CD4-positive, alpha-beta T cell (primary cell): ENCODE data around the gene FDXACB1. TPM values are rescaled to one million over a fixed set of nuclear protein-coding genes. Genes with fewer than 3 reads are reported as not detected.

Experiments used
- ATAC-seq: fragments of 200-7000 bp; cut with Tn5 transposase; one replicate; pipeline ENCODE4 v1.10.0; 2022; ENCODE audit warnings: mild to moderate bottlenecking; ENCODE audit not compliant: poor library complexity
- CTCF ChIA-PET: fragments of 350-600 bp; sonication (Branson Sonifier 250); formaldehyde crosslinking; loops from one replicate; lab custom pipeline; 2021; ENCODE audit warnings: antibody characterized with exemption, inconsistent platforms; lab: Charles Lee
- POLR2A ChIA-PET: fragments of 350-600 bp; sonication (Branson Sonifier 250); formaldehyde crosslinking; loops from one replicate; lab custom pipeline; 2021; ENCODE audit warnings: antibody characterized with exemption, inconsistent platforms; lab: Charles Lee
- DNase-seq, 14 experiments: peaks; one replicate each; pipeline ENCODE4 v3.0.0-alpha.2; 2013 to 2020; ENCODE audit warnings: mixed read lengths in 2 of 14
- H3K27ac ChIP-seq, 2 donors: one replicate each; pipeline versions ENCODE4 v1.5.1 to v1.7.0; 2013; ENCODE audit warnings: low read length in 2 of 2, low read depth in 1 of 2, mild to moderate bottlenecking in 1 of 2
- H3K27me3 ChIP-seq, 2 experiments: 1 replicate in 1 of 2; 2 replicates in 1 of 2; pipeline versions ENCODE4 v1.6.1 to v1.7.0; 2013; ENCODE audit warnings: low read length in 2 of 2, control low read depth in 1 of 2, mild to moderate bottlenecking in 1 of 2, moderate library complexity in 1 of 2; ENCODE audit not compliant: insufficient read depth in 2 of 2, control insufficient read depth in 1 of 2
- H3K36me3 ChIP-seq: one replicate; pipeline ENCODE4 v1.6.1; 2013; ENCODE audit warnings: low read length, control low read depth; ENCODE audit not compliant: insufficient read depth
- H3K4me1 ChIP-seq: one replicate; pipeline ENCODE4 v1.6.1; 2013; ENCODE audit warnings: low read length, control low read depth; ENCODE audit not compliant: insufficient read depth
- H3K4me3 ChIP-seq: one replicate; pipeline ENCODE4 v1.5.1; 2013; ENCODE audit warnings: mild to moderate bottlenecking, low read length, moderate library complexity
- H3K9me3 ChIP-seq, 2 experiments: 1 replicate in 1 of 2; 2 replicates in 1 of 2; pipeline versions ENCODE4 v1.6.1 to v1.7.0; 2013; ENCODE audit warnings: low read length in 2 of 2, mild to moderate bottlenecking in 2 of 2, control low read depth in 1 of 2, moderate library complexity in 1 of 2; ENCODE audit not compliant: control insufficient read depth in 1 of 2, insufficient read depth in 1 of 2
- H3K27ac Mint-ChIP-seq: one replicate; pipeline ENCODE4 v1.8.0; 2020; ENCODE audit warnings: mixed read lengths
- H3K27me3 Mint-ChIP-seq: one replicate; pipeline ENCODE4 v1.8.0; 2021; ENCODE audit warnings: mixed read lengths
- H3K36me3 Mint-ChIP-seq: one replicate; pipeline ENCODE4 v1.8.0; 2021; ENCODE audit warnings: low read depth, mixed read lengths
- H3K4me1 Mint-ChIP-seq: one replicate; pipeline ENCODE4 v1.8.0; 2021; ENCODE audit warnings: low read depth, mixed read lengths
- H3K4me3 Mint-ChIP-seq: one replicate; pipeline ENCODE4 v1.8.0; 2020; ENCODE audit warnings: mild to moderate bottlenecking, mixed read lengths
- H3K9me3 Mint-ChIP-seq: one replicate; pipeline ENCODE4 v1.8.0; 2020; ENCODE audit warnings: mixed read lengths
- intact Hi-C, 2 experiments: fragments of 100-400 bp; cut with DNase I in 1 of 2; cut with micrococcal nuclease in 1 of 2; formaldehyde crosslinking; loops; one replicate each; pipeline versions ENCODE4 v1.15.1 to v1.9.0; 2023 to 2025; cut with DNase I, micrococcal nuclease
- total RNA-seq, 174 experiments: library from RNA in 2 of 174; stranded (reverse) in 2 of 174; gene quantifications; one replicate each; pipeline ENCODE4 v1.2.3 and lab custom pipeline; 2021 to 2026
- TF ChIP-seq, protein P1 (sequence below): fragments of 200-600 bp; IDR thresholded peaks from one replicate; pipeline ENCODE4 v1.8.0; 2022; ENCODE audit warnings: antibody characterized with exemption, mild to moderate bottlenecking

Gene FDXACB1
- total RNA-seq, 2 experiments from 2014 or later, result 3.4 to 3.9 TPM

DNA sequence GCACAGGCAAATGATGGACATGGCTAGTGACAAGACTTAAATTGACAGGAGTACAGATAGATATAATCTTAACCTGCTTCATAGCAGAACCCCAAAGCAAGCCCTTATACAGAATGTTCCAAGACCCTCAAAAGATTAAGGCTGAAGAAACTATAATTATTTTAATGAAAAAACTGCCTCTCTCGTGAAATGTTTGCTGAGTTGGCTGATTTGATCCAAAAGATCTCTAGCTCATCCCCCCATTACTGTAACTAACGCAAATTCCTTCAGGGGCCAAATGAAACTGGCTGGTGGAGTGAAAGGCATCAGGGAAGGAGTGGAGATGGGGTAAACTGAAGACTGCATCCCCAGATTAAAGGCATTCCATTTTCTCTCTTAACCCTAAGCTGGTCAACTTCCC lies 26.9 kb downstream of the FDXACB1 start:
- peaks cover 83% of the 10 kb centered on the region for H3K36me3 Mint-ChIP-seq
- POLR2A ChIA-PET, result no interaction called here
- intact Hi-C loops, result no loop called here

DNA sequence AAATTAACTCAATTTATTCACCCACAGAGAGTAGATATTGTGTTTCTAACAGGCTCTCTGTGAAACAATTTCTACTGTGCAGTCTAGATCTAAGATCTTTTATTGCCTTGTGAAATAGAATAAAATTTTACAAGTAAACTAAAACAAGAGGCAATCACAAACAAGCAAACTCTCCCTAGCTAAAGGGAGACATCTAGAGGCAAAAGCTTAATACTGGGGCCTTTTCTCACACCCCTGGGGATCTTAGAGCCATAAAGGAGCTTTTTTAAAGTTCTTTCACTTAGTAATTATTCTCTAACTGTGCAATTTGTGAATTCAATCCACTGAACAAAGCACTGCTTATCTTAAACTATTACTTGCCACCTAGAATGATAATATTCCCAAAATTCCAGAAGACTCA lies 27.3 kb downstream of the FDXACB1 start:
- no peaks in the 10 kb centered on the region for H3K9me3 Mint-ChIP-seq
- H3K27ac Mint-ChIP-seq, result no peak overlapping the region
- H3K4me1 Mint-ChIP-seq, result no peaks in the 10 kb centered on the region
- POLR2A ChIA-PET, result no interaction called here
- H3K36me3 Mint-ChIP-seq, result peaks cover 83% of the 10 kb centered on the region
- H3K27me3 Mint-ChIP-seq, result no peaks in the 10 kb centered on the region
- H3K27me3 ChIP-seq, result no peaks in the 10 kb centered on the region
- TF ChIP-seq, protein P1, sequence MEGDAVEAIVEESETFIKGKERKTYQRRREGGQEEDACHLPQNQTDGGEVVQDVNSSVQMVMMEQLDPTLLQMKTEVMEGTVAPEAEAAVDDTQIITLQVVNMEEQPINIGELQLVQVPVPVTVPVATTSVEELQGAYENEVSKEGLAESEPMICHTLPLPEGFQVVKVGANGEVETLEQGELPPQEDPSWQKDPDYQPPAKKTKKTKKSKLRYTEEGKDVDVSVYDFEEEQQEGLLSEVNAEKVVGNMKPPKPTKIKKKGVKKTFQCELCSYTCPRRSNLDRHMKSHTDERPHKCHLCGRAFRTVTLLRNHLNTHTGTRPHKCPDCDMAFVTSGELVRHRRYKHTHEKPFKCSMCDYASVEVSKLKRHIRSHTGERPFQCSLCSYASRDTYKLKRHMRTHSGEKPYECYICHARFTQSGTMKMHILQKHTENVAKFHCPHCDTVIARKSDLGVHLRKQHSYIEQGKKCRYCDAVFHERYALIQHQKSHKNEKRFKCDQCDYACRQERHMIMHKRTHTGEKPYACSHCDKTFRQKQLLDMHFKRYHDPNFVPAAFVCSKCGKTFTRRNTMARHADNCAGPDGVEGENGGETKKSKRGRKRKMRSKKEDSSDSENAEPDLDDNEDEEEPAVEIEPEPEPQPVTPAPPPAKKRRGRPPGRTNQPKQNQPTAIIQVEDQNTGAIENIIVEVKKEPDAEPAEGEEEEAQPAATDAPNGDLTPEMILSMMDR, result no peak
- no peaks in the 10 kb centered on the region for H3K9me3 ChIP-seq
- no peak for DNase-seq
- ATAC-seq, result no peak
- intact Hi-C loops, result no loop called here
- no peaks in the 10 kb centered on the region for H3K4me1 ChIP-seq
- CTCF ChIA-PET, result no interaction called here
- H3K4me3 ChIP-seq, result no peak overlapping the region
- peaks cover 64% of the 10 kb centered on the region for H3K36me3 ChIP-seq
- no peak overlapping the region for H3K27ac ChIP-seq
- H3K4me3 Mint-ChIP-seq, result no peak overlapping the region

More for the DNA sequence above, 26.9 kb downstream of the FDXACB1 start:
- H3K4me3 ChIP-seq, result no peak overlapping the region
- TF ChIP-seq, protein P1, result no peak
- H3K27me3 ChIP-seq, result no peaks in the 10 kb centered on the region
- H3K36me3 ChIP-seq, result peaks cover 63% of the 10 kb centered on the region
- CTCF ChIA-PET, result no interaction called here
- DNase-seq (no peak), ATAC-seq (no peak)
- H3K27ac Mint-ChIP-seq, result no peak overlapping the region
- H3K27me3 Mint-ChIP-seq, result no peaks in the 10 kb centered on the region
- no peak overlapping the region for H3K4me3 Mint-ChIP-seq
- no peaks in the 10 kb centered on the region for H3K4me1 Mint-ChIP-seq
- no peaks in the 10 kb centered on the region for H3K4me1 ChIP-seq
- H3K9me3 ChIP-seq, result no peaks in the 10 kb centered on the region
- no peaks in the 10 kb centered on the region for H3K9me3 Mint-ChIP-seq
- H3K27ac ChIP-seq, result no peak overlapping the region

DNA sequence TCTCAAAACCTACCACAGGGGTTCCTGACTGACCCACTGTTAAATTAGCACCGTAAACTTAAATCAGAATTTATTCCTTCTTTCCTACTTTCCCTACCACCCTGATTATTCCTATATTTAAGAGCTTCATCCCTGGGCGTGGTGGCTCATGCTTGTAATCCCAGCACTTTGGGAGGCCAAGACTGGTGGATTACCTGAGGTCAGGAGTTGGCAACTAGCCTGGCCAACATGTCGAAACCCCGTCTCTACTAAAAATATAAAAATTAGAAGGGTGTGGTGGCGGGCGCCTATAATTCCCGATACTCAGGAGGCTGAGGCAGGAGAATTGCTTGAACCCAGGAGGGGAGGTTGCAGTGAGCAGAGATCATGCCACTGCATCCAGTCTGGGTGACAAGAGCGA lies 27.9 kb downstream of the FDXACB1 start:
- DNase-seq (no peak), ATAC-seq (no peak)
- ChIA-PET POLR2A (interaction anchor here (0.6 kb wide), 1 partner anchor 51 kb away, joined by 3 read pairs; no protein-coding TSS in a partner anchor), CTCF (no interaction called here)
- no peaks in the 10 kb centered on the region for H3K27me3 ChIP-seq
- H3K4me1 Mint-ChIP-seq, result no peaks in the 10 kb centered on the region
- H3K27me3 Mint-ChIP-seq, result no peaks in the 10 kb centered on the region
- intact Hi-C loops, result no loop called here
- peaks cover 85% of the 10 kb centered on the region for H3K36me3 Mint-ChIP-seq
- TF ChIP-seq, protein P1, result no peak
- no peak overlapping the region for H3K27ac Mint-ChIP-seq
- H3K9me3 ChIP-seq, result no peaks in the 10 kb centered on the region
- no peak overlapping the region for H3K27ac ChIP-seq
- no peaks in the 10 kb centered on the region for H3K9me3 Mint-ChIP-seq
- H3K4me1 ChIP-seq, result no peaks in the 10 kb centered on the region
- H3K4me3 ChIP-seq, result no peak overlapping the region
- H3K36me3 ChIP-seq, result peaks cover 62% of the 10 kb centered on the region
- H3K4me3 Mint-ChIP-seq, result no peak overlapping the region
